Measurements from ENCODE around the gene PRKCZ.
"Not testable (repeated sequence)": the region's sequence is repeated elsewhere in the genome, so short reads cannot be mapped to it uniquely, and the experiment has no call there.

Gene PRKCZ

GRCh38 chr1:2144501-2145090, 94.4 kb downstream of the PRKCZ start:
- H3K27ac ChIP-seq (ENCODE audit: poor library complexity, severe bottlenecking), result no peak overlapping the region
- H3K27me3 ChIP-seq (ENCODE audit: insufficient read depth, poor library complexity, severe bottlenecking), result no peaks in the 10 kb centered on the region
- H3K4me1 ChIP-seq (ENCODE audit: insufficient read depth, poor library complexity, severe bottlenecking), result peaks cover 3% of the 10 kb centered on the region
- H3K4me3 ChIP-seq (ENCODE audit: severe bottlenecking), result no peak overlapping the region
- DNase-seq (ENCODE audit: low spot score) (no peak), ATAC-seq (ENCODE audit: low read depth) (no peak)
- H3K9me3 ChIP-seq (ENCODE audit: severe bottlenecking), result no peaks in the 10 kb centered on the region
- H3K36me3 ChIP-seq (ENCODE audit: low read depth), result peaks cover 22% of the 10 kb centered on the region
- no peak for TF ChIP-seq CTCF (IDR thresholded peaks at IDR 0.05; ENCODE audit: poor library complexity, severe bottlenecking)

GRCh38 chr1:2145946-2146835, 96.0 kb downstream of the PRKCZ start:
- DNase-seq (ENCODE audit: low spot score), result no peak
- Histone ChIP-seq H3K4me1 (ENCODE audit: insufficient read depth, poor library complexity, severe bottlenecking) (no peaks in the 10 kb centered on the region), H3K9me3 (ENCODE audit: severe bottlenecking) (no peaks in the 10 kb centered on the region), H3K27ac (ENCODE audit: poor library complexity, severe bottlenecking) (no peak overlapping the region), H3K27me3 (ENCODE audit: insufficient read depth, poor library complexity, severe bottlenecking) (no peaks in the 10 kb centered on the region), H3K4me3 (ENCODE audit: severe bottlenecking) (no peak overlapping the region), H3K36me3 (ENCODE audit: low read depth) (peaks cover 22% of the 10 kb centered on the region)
- TF ChIP-seq CTCF (IDR thresholded peaks at IDR 0.05; ENCODE audit: poor library complexity, severe bottlenecking), result no peak
- ATAC-seq (ENCODE audit: low read depth), result no peak

- Histone ChIP-seq H3K9me3 (ENCODE audit: severe bottlenecking) (no peaks in the 10 kb centered on the region), H3K27me3 (ENCODE audit: insufficient read depth, poor library complexity, severe bottlenecking) (no peaks in the 10 kb centered on the region), H3K36me3 (ENCODE audit: low read depth) (peaks cover 24% of the 10 kb centered on the region), H3K27ac (ENCODE audit: poor library complexity, severe bottlenecking) (no peak overlapping the region), H3K4me3 (ENCODE audit: severe bottlenecking) (no peak overlapping the region), H3K4me1 (ENCODE audit: insufficient read depth, poor library complexity, severe bottlenecking) (no peaks in the 10 kb centered on the region)
- ATAC-seq (ENCODE audit: low read depth), result no peak
- TF ChIP-seq CTCF (IDR thresholded peaks at IDR 0.05; ENCODE audit: poor library complexity, severe bottlenecking), result no peak
- no peak for DNase-seq (ENCODE audit: low spot score)
Observed at GRCh38 chr1:2146836-2147517, 96.8 kb downstream of the PRKCZ start.

- not testable (repeated sequence) for H3K4me3 ChIP-seq (ENCODE audit: severe bottlenecking); ATAC-seq (ENCODE audit: low read depth); H3K4me1 ChIP-seq (ENCODE audit: insufficient read depth, poor library complexity, severe bottlenecking); H3K27me3 ChIP-seq (ENCODE audit: insufficient read depth, poor library complexity, severe bottlenecking); DNase-seq (ENCODE audit: low spot score); H3K9me3 ChIP-seq (ENCODE audit: severe bottlenecking); H3K27ac ChIP-seq (ENCODE audit: poor library complexity, severe bottlenecking)
- peaks cover 27% of the 10 kb centered on the region for H3K36me3 ChIP-seq (ENCODE audit: low read depth)
Observed at GRCh38 chr1:2147869-2148268, 97.7 kb downstream of the PRKCZ start.

- Histone ChIP-seq H3K27me3 (ENCODE audit: insufficient read depth, poor library complexity, severe bottlenecking) (no peaks in the 10 kb centered on the region), H3K27ac (ENCODE audit: poor library complexity, severe bottlenecking) (no peak overlapping the region), H3K9me3 (ENCODE audit: severe bottlenecking) (no peaks in the 10 kb centered on the region), H3K4me3 (ENCODE audit: severe bottlenecking) (no peak overlapping the region), H3K36me3 (ENCODE audit: low read depth) (peaks cover 27% of the 10 kb centered on the region), H3K4me1 (ENCODE audit: insufficient read depth, poor library complexity, severe bottlenecking) (no peaks in the 10 kb centered on the region)
- DNase-seq (ENCODE audit: low spot score), result no peak
- ATAC-seq (ENCODE audit: low read depth), result no peak
- no peak for TF ChIP-seq CTCF (IDR thresholded peaks at IDR 0.05; ENCODE audit: poor library complexity, severe bottlenecking)
Observed at GRCh38 chr1:2148691-2149090, 98.5 kb downstream of the PRKCZ start.
